Measurements from ENCODE around the gene POLR1A.

POLR1A gene

GRCh38 chr2:86064006-86064405, 41.7 kb downstream of the POLR1A start:
- DNase-seq (ENCODE audit: low spot score): no peak

DNA sequence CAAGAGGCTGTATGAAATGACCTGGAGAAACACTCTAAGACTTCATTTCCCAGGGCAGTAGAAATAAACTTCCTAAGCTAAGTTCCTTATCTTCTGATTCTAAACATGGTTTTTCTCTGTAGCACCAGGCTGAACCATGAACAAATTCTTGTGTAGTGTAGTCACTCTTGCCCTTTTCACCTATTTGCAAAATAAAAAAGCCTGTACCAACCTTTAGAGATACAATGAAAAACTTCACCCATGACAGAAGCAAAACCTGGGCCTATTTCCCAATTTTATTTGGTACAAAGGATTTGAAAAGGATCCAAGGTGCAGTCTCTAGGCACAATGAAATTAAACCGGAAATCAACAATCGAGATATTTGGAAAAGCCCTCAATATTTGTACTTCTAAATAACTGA, 43.6 kb downstream of the POLR1A start:
- DNase-seq (ENCODE audit: low spot score): no peak

- DNase-seq (ENCODE audit: low spot score): no peak
These were observed 48.9 kb downstream of the POLR1A start for GRCh38 chr2:86056590-86057331.

DNA sequence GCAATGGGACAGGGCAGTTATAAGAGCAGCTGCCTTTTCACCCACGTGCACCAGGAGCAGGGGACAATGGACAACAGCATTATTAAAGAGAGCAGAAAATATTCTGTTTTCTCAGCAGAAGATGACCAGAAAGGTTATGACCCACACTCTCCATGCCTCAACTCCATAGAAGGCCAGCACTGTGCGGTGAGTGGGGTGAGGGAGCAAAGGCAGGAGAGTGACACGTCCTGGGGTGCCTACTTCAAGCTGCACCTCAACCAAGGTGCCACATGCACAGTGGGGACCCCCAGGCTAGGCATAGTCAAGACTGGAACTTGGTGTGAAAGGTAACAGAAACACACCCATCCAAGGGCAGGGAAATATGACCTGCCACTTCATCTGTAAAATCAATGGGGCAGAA, 50.4 kb downstream of the POLR1A start:
- no peak for DNase-seq (ENCODE audit: low spot score)

DNA sequence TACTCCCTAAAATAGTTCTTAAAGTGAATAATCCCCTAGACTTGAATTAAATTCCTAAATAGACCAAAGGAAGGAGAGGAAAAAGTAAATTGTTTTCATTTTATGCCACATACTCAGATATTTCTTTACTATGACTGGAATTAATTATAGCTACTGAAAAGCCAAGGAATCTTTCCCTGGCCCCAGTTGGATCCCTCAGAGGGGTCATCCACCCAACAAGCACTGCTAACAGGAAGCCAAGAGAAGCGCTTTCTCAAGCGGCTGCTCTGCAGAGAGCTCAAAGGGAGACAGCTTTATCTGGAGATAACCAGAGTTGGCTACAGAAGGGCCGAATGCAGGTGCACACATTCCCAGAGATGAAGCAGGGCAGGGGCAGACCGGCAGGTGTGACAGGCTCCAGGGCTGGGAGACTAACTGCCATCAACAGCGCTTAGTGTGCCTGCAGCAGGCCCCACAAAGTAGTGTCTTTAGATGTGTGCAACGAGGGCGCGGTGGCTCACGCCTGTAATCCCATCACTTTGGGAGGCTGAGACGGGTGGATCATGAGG, 51.1 kb downstream of the POLR1A start:
- no peak for DNase-seq (ENCODE audit: low spot score)

DNA sequence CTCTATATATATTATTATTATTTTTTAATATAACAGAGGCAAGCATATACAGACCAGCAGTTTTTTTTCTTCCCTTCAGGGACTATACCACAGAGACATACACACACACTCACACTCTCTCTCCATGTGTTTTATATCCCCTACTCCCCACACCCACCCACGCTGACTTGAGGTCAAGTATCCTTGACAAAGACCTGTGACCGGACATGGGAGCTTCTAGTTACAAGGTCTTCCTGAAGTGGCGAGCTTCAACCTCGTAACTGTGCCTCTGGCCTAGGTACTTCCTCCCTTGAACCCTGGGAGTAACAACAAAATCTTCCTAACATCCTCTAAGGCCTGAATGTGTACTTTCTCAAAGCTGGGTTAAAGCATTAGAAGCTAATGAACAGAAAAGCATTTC, 52.5 kb downstream of the POLR1A start:
- DNase-seq (ENCODE audit: low spot score): no peak

GRCh38 chr2:86052676-86053075, 53.0 kb downstream of the POLR1A start:
- DNase-seq (ENCODE audit: low spot score): no peak

DNA sequence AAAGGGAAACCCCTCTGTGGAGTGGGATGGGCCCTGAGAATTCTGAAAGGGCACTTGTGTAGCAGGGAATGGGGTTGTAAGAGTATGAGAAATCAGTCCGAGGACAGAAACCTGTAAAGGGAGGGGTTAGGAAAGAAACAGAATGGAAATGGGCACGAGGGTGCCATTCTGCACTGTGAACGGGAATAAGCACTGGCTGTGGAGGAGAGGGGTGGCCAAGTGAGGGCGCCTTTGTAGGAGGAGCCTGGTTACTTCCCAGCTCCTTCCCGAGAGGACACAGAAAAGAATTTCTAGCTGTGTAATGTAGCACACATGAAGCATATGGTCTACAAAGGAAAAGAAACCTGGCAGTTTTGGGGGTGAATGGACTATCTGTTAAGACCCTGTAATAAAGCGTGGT, 53.4 kb downstream of the POLR1A start:
- no peak for DNase-seq (ENCODE audit: low spot score)

GRCh38 chr2:86050301-86050700, 55.4 kb downstream of the POLR1A start:
- no peak for DNase-seq (ENCODE audit: low spot score)

DNA sequence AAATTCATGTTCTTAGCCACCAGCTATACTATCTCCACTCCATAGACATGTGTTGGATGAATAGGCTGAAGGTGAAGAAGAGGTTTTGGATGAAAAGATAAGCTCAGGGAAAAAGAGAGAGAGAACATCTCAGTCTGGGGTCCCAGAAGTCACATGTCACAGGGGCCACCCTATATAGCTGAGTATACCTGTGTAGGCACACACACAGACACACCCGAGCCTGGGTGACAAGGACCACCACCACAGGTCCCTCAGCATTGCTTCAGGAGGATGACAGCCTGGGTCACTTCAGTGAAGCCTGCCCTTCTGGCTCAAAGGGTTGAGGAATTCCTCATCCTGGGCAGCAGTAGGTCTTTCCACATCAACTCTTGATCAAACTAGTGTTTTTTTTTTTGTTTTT, 56.2 kb downstream of the POLR1A start:
- DNase-seq (ENCODE audit: low spot score): no peak

GRCh38 chr2:86048888-86049287, 56.8 kb downstream of the POLR1A start:
- no peak for DNase-seq (ENCODE audit: low spot score)

DNA sequence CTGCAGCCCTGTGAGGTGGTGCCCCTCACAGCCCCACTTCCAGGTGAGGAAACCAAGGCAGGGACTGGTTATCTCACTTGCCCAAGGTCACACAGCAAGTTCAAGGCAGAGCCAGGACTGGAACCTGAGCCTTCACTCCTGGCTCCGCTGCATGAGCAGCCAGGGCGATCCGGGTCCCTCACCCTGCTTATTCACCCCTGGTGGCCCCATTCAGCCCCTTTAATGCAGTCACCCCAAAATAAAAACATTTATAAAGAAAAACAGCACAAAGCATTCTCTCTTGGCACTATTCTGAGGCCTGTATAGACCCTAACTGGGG, 57.3 kb downstream of the POLR1A start:
- no peak for DNase-seq (ENCODE audit: low spot score)

DNA sequence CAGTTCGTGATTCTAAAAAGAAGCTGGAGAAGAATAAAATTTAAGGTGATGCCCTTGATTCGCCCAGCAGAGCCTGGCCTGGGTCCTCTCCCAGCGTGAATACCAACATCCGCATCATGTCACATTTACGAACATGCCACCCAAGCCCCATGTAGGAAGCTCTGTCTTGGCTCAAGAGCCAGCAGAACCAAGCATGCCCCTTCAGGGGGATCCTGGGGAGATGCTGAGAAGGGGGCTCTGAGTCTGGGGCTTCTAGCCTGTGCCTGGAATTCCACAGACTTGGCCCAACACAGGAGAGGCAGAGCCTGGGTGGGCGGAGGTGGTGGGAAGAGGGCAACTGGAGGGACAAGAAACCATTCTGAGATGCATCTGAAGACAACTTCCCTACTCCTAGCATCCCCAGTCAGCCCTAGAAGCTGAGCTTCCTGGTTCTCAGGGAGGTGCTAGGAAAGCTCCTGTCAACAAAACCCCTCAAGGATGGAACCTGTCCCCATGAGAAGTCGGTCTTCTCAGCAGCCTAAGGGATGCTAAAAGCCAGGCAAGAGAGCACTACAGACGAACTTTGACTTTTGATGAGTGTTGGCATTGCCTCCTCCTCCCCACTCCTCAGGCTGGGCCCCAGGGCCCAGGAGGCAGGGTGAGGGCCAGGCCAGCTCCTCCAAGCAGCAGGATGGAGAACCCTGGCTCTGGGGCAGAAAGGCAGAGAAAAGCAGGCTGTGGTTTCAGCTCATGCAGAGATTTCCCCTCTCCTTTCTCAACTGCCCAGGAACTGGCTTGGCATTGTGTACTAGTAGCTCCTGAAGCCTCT, 57.9 kb downstream of the POLR1A start:
- no peak for DNase-seq (ENCODE audit: low spot score)

DNA sequence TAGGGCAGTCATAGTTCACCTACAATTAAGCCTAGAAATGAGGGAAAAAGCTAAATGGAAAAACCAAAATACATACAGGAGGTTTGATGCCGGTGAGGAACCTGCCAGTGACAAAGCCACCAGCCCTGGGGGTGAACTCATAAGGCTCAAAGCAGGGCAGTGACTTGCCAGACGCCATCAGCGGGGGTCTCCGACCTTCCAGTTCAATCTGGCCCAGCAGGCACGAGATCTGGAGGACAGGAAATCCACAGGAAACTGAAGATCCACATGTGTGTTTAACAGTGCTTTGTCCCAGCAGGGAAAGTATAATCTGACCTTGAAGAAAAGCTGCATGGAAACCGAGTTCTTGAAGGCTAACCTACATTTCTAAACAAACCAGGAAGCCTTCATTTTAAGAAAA, 60.1 kb downstream of the POLR1A start:
- DNase-seq (ENCODE audit: low spot score): no peak

GRCh38 chr2:86044614-86045013, 61.1 kb downstream of the POLR1A start:
- DNase-seq (ENCODE audit: low spot score): no peak

- DNase-seq (ENCODE audit: low spot score): no peak
These were observed 61.6 kb downstream of the POLR1A start for GRCh38 chr2:86044045-86044444.

DNA sequence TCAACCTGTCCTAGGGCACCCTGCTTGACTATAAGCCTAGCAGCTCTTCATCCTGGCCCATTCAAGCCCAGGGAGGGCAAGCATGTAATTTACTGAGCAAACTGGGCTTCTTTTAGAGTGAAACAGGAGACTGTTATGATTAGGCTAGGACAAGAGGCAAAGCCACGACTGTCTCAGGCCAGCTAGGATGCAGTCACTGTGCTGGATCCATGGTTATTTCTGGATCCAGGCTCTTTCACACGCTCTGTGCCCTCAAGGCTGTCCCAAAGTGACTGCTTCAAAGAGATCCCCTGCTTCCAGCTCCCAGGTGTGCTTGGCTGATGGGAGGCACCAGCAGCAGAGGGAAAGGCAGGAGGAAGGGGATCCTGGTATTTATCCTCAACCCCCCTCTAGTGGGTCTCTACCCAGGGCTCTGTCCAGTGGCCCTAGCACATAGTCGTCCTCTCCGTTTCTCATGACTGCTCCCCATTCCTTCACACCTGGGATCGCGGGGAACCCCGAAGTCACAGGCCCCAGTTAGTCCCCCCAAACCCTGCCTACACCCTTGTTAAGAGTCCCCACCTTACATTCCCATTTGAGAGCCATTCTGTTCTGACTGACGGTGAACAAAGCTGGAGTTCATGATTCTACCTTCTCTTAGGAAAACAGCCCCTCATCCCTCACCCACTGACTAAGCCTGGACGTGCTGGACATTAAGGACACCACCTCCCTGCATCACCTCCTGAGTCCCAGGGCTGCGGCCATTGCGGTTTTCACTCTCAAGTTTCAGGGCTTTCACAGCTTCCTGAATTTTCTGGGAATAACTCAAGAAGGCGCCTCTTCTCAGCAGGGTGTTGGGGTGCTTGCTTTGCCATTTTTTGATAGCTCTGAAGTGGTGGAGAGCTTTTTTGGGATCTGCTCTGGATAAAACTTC, 63.2 kb downstream of the POLR1A start:
- DNase-seq (ENCODE audit: low spot score): no peak

DNA sequence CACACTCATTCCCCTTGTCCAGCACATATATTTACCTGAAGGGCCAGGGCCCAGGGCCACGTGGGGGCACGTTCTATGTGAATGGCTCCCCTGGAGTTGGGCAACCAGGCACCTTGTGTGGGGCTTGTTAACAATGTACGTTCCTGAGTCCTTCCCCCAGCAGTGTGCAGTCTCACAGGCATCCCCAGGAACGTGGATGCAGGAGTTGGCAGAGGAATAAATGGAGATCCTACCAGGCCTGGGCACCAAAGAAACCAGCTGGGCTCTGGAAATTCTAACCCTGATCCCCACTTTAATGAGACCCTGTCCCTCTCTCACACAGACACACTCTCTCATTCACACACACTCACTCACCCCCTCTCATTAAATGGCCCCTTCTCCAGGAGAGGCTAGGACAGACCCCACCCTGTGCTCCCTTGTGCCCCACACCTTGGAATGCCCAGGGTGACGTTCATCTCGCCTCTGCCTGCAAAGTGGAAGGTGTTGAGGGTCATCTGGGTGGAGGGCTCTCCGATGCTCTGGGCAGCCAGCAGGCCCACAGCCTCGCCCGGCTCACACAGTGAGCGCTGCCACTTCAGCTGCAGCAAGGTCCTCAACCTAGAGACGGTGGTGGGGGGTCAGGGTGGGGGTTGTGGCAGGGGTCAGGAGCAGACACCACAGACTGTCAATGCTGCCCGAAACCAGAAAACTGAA, 65.6 kb downstream of the POLR1A start:
- DNase-seq (ENCODE audit: low spot score): no peak

GRCh38 chr2:86039178-86039962, 66.3 kb downstream of the POLR1A start:
- no peak for DNase-seq (ENCODE audit: low spot score)

GRCh38 chr2:86038291-86039081, 67.2 kb downstream of the POLR1A start:
- DNase-seq (ENCODE audit: low spot score): no peak

Measured in LoVo (cell line).